Transverse colon (tissue), 4 donors: ENCODE measurements around the gene USP24. TPM values are rescaled to one million over a fixed set of nuclear protein-coding genes. Genes with fewer than 3 reads are reported as not detected.

ENCODE experiments used
- DNase-seq: peaks from one replicate; pipeline ENCODE4 v3.0.0-alpha.2; 2019
- H3K27ac ChIP-seq, 4 donors: fragments of 200-600 bp; sonication (generic); 2 replicates each; pipeline ENCODE4 v1.5.1; 2016 to 2018; ENCODE audit warnings: inconsistent platforms in 4 of 4
- H3K27me3 ChIP-seq: fragments of 200-600 bp; sonication (generic); 2 replicates; pipeline ENCODE4 v1.5.1; 2017; ENCODE audit warnings: inconsistent platforms
- H3K36me3 ChIP-seq, 4 donors: fragments of 200-600 bp; sonication (generic); 2 replicates each; pipeline ENCODE4 v1.5.1; 2017 to 2019; ENCODE audit warnings: inconsistent platforms in 4 of 4
- H3K4me1 ChIP-seq, 4 donors: fragments of 200-600 bp; sonication (generic); 2 replicates each; pipeline ENCODE4 v1.5.1; 2017 to 2020; ENCODE audit warnings: inconsistent platforms in 4 of 4
- H3K4me3 ChIP-seq, 4 donors: fragments of 200-600 bp; sonication (generic); 1 replicate in 1 of 4; 2 replicates in 3 of 4; pipeline versions ENCODE4 v1.5.1 to v1.6.1; 2017 to 2019; ENCODE audit warnings: inconsistent platforms in 4 of 4
- H3K9me3 ChIP-seq, 2 donors: fragments of 200-600 bp; sonication (generic); 2 replicates each; pipeline ENCODE4 v1.5.1; 2017 to 2019; ENCODE audit warnings: inconsistent platforms in 2 of 2
- EP300 ChIP-seq: sonication (generic); formaldehyde crosslinking; IDR thresholded peaks from one replicate; pipeline ENCODE4 v1.6.1; 2017; ENCODE audit warnings: antibody characterized with exemption, low read depth
- POLR2A ChIP-seq: fragments of 450-650 bp; IDR thresholded peaks from one replicate; pipeline ENCODE4 v1.6.1; 2016; ENCODE audit warnings: antibody characterized with exemption, mild to moderate bottlenecking, moderate library complexity
- POLR2AphosphoS5 ChIP-seq, 3 donors: sonication (generic); formaldehyde crosslinking; IDR thresholded peaks; one replicate each; pipeline ENCODE4 v1.6.1; 2016; ENCODE audit warnings: antibody characterized with exemption in 3 of 3
- WGBS, 2 donors: methylation state at CpG; one replicate each; pipeline ENCODE4 v1.1.5; 2018; ENCODE audit warnings: low coverage in 1 of 2; 5-methylcytosine and 5-hydroxymethylcytosine counted together
- in situ Hi-C, 4 donors: fragments of 200-750 bp; cut with MboI; loops; one replicate each; pipeline versions ENCODE4 v1.15.0 to v1.15.1; 2017; ENCODE audit warnings: low sequenced_read_pairs in 3 of 4, low pct_ligation_motif_present in 1 of 4, low pct_unique_long_range_greater_than_20kb in 1 of 4
- intact Hi-C: fragments of 100-400 bp; cut with DNase I; formaldehyde crosslinking; loops from one replicate; pipeline ENCODE4 v1.15.1; 2023; ENCODE audit warnings: low total_unique reads
- total RNA-seq, 4 donors: library from RNA; depleted of rRNA; stranded (reverse); fragments of >200 nt; gene quantifications; one replicate each; pipeline ENCODE4 v1.1.0, GENCODE V29; 2016
- TF ChIP-seq, protein P1 (sequence below), 5 experiments: fragments of 200-600 bp in 3 of 5; fragments of 450-650 bp in 2 of 5; sonication (generic) in 3 of 5; IDR thresholded peaks; 1 replicate in 2 of 5; 2 replicates in 3 of 5; pipeline ENCODE4 v1.5.1; 2016 to 2017; ENCODE audit warnings: antibody characterized with exemption in 5 of 5, inconsistent platforms in 3 of 5, mild to moderate bottlenecking in 2 of 5, moderate library complexity in 1 of 5

Gene USP24
- total RNA-seq, 4 donors from 2014 or later, result 30.7 to 79.4 (median 48.9) TPM

DNA sequence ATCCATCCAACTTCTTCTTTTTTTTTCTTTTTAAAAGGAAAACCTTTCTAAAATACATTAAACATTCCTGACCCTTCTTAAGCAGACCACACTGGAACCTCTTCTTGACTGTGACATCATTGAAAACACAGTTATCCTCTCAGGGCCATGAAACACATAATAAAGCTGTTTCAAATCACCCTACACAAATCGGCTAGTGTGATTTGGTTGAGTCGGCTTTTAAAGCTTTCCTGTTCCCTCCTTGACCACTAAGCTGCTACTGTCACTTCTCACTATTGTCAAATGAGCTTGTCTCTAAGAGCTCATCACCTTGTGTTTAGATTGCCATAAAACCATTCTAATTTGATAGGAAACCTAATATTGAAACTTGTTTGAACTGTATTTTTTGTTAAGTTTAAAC is 5.9 kb downstream of the USP24 start:
- Histone ChIP-seq H3K9me3 (no peaks in the 10 kb centered on the region), H3K4me1 (peaks cover 31 to 92% (median 59%) of the 10 kb centered on the region in 4 donors), H3K36me3 (no peaks in the 10 kb centered on the region), H3K27ac (no peak overlapping the region), H3K27me3 (no peaks in the 10 kb centered on the region), H3K4me3 (no peak overlapping the region)
- intact Hi-C loops (no loop called here), in situ Hi-C loops (no loop called here)
- DNase-seq, result no peak
- TF ChIP-seq POLR2AphosphoS5 (IDR thresholded peaks at IDR 0.05) (no peak), POLR2A (no peak), EP300 (no peak)
- TF ChIP-seq, protein P1, sequence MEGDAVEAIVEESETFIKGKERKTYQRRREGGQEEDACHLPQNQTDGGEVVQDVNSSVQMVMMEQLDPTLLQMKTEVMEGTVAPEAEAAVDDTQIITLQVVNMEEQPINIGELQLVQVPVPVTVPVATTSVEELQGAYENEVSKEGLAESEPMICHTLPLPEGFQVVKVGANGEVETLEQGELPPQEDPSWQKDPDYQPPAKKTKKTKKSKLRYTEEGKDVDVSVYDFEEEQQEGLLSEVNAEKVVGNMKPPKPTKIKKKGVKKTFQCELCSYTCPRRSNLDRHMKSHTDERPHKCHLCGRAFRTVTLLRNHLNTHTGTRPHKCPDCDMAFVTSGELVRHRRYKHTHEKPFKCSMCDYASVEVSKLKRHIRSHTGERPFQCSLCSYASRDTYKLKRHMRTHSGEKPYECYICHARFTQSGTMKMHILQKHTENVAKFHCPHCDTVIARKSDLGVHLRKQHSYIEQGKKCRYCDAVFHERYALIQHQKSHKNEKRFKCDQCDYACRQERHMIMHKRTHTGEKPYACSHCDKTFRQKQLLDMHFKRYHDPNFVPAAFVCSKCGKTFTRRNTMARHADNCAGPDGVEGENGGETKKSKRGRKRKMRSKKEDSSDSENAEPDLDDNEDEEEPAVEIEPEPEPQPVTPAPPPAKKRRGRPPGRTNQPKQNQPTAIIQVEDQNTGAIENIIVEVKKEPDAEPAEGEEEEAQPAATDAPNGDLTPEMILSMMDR (IDR thresholded peaks at IDR 0.05), result no peak
- WGBS, 2 donors, result 12 to 25% methylated on average over 2 of the region's 2 CpGs

DNA sequence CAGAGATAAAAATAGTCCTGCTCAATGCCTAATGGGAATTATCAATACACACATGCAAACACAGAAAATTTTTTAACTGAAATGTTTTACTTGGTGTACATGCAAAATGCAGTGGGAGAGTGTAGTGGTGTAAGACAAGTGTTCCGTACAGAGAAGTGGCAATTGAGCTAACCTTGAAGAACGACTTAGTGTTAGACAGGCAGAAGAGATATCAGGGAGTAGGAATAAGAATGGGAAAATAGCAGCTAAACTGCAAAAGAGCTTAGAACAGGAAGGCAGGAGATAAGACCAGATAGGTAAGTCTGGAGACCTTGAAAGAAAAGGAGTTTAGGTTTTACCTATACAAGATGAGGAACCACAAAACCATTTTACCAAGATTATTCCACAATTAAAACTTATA is 9.0 kb downstream of the USP24 start:
- Histone ChIP-seq H3K4me3 (no peak overlapping the region), H3K4me1 (peaks cover 21 to 75% (median 38%) of the 10 kb centered on the region in 4 donors), H3K27me3 (no peaks in the 10 kb centered on the region), H3K27ac (no peak overlapping the region), H3K9me3 (no peaks in the 10 kb centered on the region), H3K36me3 (no peaks in the 10 kb centered on the region)
- TF ChIP-seq POLR2AphosphoS5 (IDR thresholded peaks at IDR 0.05) (no peak), EP300 (no peak), POLR2A (no peak)
- TF ChIP-seq, protein P1 (IDR thresholded peaks at IDR 0.05), result no peak
- intact Hi-C loops, result no loop called here
- WGBS, 2 donors, result 88 to 100% methylated on average over 2 of the region's 2 CpGs
- in situ Hi-C loops, result no loop called here
- DNase-seq, result no peak

DNA sequence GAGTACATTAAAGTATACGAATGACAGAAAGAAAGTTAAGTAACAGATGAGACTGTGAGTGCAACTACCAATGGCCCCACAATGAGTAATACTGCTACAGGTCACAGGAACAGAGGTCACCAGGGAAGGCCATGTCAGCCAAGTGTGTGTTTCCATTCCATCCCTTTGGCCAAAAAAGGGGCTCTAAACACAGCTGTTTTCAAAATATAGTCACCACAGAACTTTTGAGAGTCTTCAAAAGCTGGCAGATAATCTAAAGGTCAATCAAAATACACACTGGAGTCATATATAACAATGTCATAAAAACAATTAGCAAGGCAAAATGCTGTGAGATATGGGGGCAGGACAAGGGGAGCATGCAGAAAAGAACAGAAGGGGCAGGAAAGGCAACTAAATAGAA is 10.2 kb downstream of the USP24 start:
- peaks cover 11 to 63% (median 30%) of the 10 kb centered on the region in 4 donors for H3K4me1 ChIP-seq
- H3K27me3 ChIP-seq, result no peaks in the 10 kb centered on the region
- intact Hi-C loops (no loop called here), in situ Hi-C loops (no loop called here)
- TF ChIP-seq POLR2A (no peak), EP300 (no peak), POLR2AphosphoS5 (IDR thresholded peaks at IDR 0.05) (no peak)
- TF ChIP-seq, protein P1 (IDR thresholded peaks at IDR 0.05), result no peak
- 58 to 64% methylated on average over 1 of the region's 1 CpG for WGBS, 2 donors
- H3K36me3 ChIP-seq, result no peaks in the 10 kb centered on the region
- H3K9me3 ChIP-seq, result no peaks in the 10 kb centered on the region
- H3K27ac ChIP-seq, result no peak overlapping the region
- DNase-seq, result no peak
- H3K4me3 ChIP-seq, result no peak overlapping the region

DNA sequence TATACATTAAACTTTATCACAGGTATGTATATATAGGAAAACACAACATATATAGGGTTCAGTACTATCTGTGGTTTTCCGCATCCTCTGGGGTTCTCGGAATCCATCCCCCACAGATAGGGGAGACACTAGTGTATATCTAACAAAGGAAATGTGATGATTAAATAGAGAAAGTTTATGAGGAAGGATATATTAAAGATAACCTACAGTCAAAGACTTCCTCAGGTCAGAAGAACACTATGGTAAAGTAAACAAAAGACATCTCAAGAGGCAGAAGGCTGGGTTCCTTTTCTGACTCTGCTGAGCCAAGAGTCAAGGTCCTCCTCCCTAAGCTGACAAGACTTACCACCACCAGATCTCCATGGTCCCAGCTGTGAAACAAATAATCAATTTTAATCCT is 12.1 kb downstream of the USP24 start:
- no peaks in the 10 kb centered on the region for H3K9me3 ChIP-seq
- H3K36me3 ChIP-seq, result no peaks in the 10 kb centered on the region
- in situ Hi-C loops, result no loop called here
- DNase-seq, result no peak
- no peak overlapping the region for H3K27ac ChIP-seq
- H3K27me3 ChIP-seq, result no peaks in the 10 kb centered on the region
- H3K4me1 ChIP-seq, result peaks cover 11 to 44% (median 20%) of the 10 kb centered on the region in 4 donors
- no peak overlapping the region for H3K4me3 ChIP-seq
- intact Hi-C loops, result no loop called here
- 88 to 100% methylated on average over 2 of the region's 2 CpGs for WGBS, 2 donors
- TF ChIP-seq EP300 (no peak), POLR2AphosphoS5 (IDR thresholded peaks at IDR 0.05) (no peak), POLR2A (no peak)
- TF ChIP-seq, protein P1 (IDR thresholded peaks at IDR 0.05), result no peak
